A549 treated with AZD2906 at 1 μM for 4 hours (cell line): ENCODE data around the gene L3MBTL3. TPM values are rescaled to one million over a fixed set of nuclear protein-coding genes. Genes with fewer than 3 reads are reported as not detected.

Experiments
- total RNA-seq: library from RNA; stranded (reverse); fragments of 200-300 nt; extraction: Qiagen RNA extraction; gene quantifications from 5 replicates; pipeline ENCODE4 v1.2.3, GENCODE V29; 2022

The L3MBTL3 gene
- total RNA-seq = 2.1 to 3.1 TPM (median 3.0 TPM) in 5 replicates

GRCh38 chr6:130018292-130018743, at the start of gene L3MBTL3:
Gene L3MBTL3 (plus strand): TSS chr6:130018581. CDS start chr6:130042700, 24,119 bp downstream.

Other genes with a start within 250 kb of the L3MBTL3 start
- not detected in 5 replicates for gene TMEM244, start 157.3 kb upstream of the L3MBTL3 start, total RNA-seq
- gene SAMD3, start 204.4 kb downstream of the L3MBTL3 start, total RNA-seq = not detected in 5 replicates